Medulla oblongata (tissue), 1 donor: ENCODE measurements around the gene CCNI.

ENCODE experiments used
- DNase-seq: peaks from one replicate; pipeline ENCODE4 v3.0.0-alpha.2; 2015; ENCODE audit errors: extremely low spot score

Gene CCNI

DNA sequence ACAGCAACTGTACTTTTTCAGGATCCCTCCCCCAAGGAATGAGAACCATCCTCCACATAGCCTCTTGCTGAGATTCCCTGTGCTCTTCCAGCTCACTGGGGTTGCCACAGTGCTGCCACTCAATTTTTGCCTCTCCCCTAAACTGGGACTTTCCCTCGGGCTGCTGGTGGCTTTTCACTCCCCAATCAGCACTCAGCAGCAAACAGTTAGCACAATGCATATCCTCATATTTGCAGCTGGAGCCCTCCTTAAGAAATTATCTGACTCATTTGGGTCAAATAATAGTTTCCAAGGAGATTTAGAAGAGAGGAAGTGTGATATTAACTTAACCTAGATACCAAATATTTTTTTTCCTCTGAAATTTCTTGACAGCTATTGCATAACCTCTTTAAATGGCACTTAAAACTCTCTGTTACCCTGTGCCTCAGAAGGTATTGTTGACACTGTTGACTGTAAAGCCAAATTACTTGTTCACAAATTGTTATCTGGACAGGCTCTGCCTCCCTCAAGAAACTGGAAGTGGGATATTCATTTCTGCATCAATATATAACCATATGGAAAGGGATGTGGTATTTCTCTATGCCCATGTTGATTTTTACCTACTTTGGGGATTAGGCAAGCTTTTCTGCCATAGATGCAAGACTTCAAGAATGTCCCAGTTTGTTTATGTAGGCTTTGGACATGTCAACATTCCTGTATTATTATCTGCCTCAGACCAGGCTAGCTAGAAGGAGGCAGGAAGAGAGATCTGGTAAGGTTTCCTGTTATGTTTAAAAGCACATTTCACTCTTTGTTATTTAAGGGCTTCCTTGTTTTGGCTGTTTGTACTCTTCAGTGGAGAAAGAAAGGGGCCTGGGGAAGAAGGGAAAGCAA, 68.2 kb downstream of the CCNI start:
- peak; percentile 36 for DNase-seq

DNA sequence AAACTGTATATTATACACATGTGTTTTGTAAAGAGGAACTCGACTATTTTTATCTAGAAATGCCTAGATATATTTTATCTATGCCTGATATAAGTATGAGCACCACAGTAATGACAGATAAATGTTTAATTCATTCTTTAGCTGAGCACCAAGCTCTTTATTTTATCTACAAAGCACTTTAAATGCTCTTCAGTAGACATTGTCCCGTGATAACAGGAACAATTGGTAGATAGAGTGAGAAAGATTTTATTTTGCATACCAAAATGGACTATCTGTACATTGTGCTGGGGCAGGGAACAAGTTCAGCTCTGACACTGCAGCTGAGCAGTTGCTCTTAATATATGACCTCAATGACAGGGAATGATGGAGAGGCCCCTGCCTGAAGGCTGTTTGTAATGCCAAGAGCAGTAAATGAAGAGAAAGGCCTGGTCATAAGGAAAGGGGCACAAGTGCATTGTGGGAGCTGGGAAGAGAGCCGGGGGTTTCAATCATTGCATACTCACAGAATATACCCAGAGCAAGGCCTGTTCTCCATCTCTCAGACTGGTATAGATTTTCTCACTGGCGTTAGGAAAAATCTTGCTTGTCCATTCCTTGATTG, 68.9 kb downstream of the CCNI start:
- no peak for DNase-seq

DNA sequence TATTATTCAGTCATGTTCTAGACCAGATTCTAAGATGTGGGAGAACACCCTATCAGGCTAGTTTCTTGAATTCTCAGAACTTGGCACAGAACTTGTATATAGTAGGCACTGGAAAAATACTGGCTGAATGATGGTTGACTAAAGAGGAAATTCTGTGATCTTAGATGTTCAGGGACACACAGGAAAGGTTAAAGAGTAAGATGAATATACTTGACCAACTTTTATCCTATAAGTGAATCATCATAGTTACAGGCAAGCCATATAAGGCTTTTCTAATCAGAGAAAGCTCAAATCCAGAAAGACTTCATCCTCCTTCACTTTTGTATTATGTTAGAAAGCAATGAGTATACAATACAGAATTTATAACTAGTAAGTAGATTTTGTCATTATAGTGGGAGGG, 72.4 kb downstream of the CCNI start:
- DNase-seq: no peak

DNA sequence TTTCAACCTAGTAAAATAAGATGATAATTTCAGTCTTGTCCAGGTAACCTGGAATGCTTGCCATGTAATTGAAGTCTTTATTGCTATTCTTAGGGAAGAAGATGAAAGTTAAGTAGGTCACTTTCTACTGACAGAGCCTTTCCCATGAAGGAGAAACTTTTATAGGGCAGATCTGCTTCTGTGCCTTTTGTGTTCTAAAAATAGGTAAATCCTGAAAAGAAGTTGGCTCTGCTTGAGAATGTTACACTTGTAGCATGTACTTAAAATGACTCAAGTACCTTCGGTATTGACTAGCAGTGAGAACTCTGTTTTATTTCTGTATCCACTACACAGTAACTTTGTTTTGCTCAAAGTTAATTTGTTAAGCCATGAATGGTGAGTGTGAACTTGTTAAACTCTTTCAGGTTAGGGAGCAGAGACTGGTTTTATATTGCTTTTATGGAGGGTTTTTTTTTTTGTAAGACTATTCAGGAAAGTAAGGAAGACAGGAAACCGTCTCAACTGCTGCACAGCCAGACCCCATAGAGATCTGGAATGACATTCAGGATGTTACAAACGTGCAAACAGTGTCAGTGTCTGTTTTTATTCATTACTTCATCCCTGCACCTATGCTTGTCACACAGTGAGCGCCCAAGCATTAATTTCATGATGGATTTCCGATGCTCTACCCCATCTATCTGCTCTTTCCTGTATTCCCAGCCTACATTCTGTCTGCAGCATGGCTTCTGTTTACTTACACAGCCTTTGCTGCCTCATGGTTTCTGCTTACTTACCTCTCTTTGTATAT, 73.3 kb downstream of the CCNI start:
- DNase-seq: no peak

DNA sequence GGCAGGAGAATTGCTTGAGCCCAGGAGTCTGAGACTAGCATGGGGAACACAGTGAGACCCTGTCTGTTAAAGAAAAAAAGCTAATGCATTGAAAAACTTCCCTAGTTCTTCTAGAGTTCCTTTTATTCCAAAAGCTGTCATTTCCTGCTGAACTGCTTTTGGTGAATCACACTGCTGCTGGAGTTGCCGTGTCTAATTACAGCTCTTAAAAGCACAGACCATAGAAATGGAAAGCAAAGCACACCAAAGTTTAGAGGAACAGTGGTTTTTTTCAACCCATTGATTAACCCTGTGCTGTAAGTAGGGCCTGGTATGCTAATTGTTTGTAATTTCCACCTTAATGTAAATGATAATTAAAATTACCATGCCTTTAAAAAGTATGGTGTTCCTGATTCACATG, 73.9 kb downstream of the CCNI start:
- no peak for DNase-seq

DNA sequence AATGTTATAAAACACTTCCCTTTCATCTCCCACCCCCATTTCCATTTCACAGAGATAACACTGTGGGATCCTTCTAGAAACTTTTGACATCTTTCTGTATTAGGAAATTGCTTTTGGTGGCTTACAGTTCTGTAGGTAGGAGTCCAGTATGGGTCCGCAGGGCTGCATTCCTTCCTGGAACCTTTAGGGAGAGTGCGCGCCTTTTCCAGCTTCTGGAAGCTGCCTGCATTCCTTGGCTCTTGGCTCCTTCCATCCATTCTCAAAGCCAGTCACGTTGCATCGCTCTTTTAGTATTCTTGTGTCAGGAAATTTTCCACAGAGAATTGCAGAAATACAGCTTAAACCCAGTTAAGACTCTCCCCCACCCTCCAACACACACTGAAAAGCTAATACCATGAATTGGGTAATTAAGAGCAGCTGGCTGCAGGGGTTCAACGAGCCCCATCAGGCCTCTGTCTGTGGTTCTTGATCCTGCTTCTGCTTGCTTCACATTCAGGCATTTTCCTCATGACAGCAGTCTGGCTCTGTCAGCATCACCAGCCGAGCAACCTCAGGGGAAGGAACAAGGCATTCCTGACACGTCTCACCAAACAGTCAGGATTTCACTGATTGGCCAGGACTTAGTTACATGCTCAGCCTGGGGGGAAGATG, 77.4 kb downstream of the CCNI start:
- no peak for DNase-seq

DNA sequence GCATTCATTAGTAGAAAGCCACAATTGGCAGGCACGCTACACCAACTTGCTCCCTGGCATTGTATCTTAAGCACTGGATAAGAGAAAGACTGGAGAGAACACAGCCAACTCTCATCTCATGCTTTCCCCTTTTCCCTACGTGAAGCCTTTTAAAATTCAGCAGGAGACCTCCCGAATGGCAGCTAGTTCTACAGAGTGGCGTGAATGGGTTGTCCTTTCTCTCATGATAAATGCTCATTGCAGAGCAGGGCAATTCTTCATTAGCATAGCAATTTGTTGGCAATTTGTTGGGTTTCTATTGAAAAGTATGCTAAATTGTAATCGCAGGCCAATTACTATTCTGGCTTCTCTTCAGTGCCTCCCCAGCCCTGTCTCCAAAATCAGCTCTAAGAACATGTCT, 78.3 kb downstream of the CCNI start:
- DNase-seq: peak; percentile 61
